GM21390 (cell line): ENCODE data around the gene TECPR2.
"Not testable (repeated sequence)": the region's sequence is repeated elsewhere in the genome, so short reads cannot be mapped to it uniquely, and the experiment has no call there.

ENCODE experiments used
- ATAC-seq: cut with Tn5 transposase; IDR thresholded peaks from one replicate; pipeline ENCODE4 v1.9.1; 2021; ENCODE audit not compliant: unreplicated experiment

TECPR2 gene

GRCh38 chr14:102507081-102507856, 144.5 kb downstream of the TECPR2 start:
- no peak for ATAC-seq

GRCh38 chr14:102507857-102508312, 145.1 kb downstream of the TECPR2 start:
- no peak for ATAC-seq

DNA sequence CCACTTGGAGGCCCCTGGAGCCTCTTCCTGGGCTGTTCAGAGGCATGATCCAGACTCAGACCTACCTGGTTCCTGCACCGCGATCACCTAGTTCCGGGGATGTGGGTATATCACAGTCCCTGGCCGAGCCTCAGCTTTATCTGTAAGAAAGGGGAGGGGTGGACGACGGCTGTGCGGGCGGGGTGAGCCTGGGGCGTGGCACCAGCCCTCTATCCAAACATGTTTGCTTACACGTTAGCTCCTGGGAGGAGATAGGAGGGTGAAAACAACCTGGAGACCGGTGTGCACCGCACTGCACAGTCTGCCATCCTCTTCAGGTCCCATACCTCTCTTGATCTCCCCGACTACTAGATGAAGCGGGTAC, 145.7 kb downstream of the TECPR2 start:
- no peak for ATAC-seq

DNA sequence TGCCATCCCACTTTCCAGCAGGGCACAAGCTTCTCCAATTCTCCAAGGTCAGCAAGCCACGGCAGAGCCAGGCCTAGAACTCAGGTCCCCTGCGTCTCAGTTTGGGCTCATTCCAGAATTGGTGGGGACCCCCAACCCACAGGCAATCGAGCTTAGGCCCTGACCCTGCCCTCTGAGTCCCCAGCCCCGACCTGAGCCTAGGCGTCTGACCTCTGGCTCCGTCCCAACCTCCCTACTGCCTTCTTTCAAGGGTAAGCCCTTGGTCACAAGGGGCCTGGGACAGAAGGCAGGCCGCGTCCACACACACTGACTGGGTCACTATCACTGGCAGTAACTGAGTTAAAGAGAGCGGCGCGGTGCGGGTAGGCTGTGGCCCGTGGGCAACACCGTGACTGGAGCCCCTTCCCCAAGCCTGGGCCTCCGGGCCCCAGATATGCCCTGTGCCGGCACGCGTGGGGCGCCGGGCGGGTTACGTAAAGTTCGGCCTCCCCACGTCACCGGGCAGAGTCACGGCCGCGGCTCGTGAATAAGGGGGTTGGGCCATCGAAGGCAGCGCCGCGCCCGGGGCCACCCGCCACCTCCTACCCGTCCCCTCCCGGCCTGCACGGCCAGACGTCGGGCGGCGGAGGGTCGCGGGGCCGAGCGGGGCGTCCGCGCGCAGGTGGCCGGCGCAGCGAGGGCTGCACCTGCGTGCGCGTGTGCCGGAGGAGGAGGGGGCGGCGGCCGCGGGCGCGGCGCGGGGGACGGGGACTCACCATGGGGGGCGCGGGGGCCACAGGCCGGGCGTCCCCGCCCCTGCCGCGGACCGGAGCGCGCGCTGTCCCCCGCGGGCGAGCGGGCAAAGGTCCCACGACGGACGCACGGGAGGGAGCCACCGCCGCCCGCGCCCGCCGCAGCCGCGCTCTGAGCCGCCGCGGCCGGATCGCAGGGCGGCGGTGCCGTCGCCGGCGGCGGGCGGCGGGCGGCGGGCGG, 146.3 kb downstream of the TECPR2 start:
- peak; percentile 11 for ATAC-seq

GRCh38 chr14:102509746-102510615, 147.2 kb downstream of the TECPR2 start, which contains the start of gene ANKRD9:
TSS of gene ANKRD9 (minus strand) at chr14:102509776. CDS start at chr14:102507889, 1,887 bp downstream.
- ATAC-seq: peak; percentile 80

DNA sequence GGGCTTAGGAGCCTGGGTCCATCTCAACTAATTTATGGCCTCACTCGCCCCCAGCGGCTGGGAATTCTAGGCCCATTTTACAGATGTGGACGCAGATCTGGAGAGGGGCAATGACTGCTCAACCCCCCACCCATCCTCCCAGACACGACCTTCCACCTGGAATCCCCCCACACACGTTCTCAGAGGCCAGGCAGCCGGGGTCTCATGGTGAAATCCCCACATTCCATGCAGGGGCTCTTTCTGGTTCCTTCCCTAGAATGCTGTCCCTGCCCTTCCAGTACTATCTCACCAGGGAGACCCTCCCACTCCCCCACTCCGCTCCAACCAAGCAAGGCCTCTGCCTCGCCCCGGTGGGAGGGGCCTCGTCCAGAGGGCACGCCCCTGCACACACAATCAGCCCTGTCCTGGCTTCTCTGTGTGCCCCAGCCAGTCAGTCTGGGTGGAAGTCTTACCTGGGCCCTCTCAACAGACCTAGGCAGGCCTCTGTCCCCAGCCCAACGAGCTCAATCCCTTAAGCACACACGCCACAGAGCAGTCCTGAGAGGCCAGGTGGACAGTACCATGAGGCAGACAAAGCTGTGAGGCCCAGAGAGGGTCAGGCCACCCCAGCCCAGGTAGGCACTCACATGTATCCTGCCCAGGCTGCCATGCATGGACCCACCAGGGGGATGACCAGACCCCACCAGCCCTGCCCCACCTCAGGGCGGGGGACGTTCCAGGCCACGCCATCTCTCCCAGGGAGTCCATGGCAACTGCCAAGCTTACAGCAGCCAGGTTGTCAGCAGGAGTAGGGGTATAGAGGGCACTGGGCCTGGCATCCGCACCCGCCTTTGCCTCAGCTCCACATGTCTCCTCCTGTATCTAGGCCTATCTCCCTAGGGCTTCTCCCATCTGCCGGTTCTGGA, 148.1 kb downstream of the TECPR2 start:
- no peak for ATAC-seq

DNA sequence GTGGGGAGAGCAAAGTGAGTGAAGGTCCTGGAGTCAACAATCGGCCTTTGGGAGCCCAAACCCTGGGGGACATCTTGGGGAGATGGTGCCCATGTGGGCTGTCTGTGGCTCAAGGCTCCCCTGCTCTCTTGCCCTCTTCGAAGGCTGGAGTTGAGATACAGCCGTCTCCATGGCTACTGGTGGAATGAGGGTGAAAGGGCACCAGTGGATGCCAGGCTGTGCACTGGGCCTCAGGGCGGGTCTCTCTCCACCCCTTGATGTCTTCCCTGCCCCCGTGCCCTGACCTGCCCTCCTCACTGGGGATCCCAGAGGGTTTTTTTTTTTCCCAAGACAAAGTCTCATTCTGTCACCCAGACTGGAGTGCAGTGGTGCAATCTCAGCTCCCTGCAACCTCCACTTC, 148.8 kb downstream of the TECPR2 start:
- no peak for ATAC-seq

GRCh38 chr14:102512793-102513300, 150.1 kb downstream of the TECPR2 start:
- no peak for ATAC-seq

- ATAC-seq: no peak
Observed at GRCh38 chr14:102513899-102514772, 151.4 kb downstream of the TECPR2 start.

DNA sequence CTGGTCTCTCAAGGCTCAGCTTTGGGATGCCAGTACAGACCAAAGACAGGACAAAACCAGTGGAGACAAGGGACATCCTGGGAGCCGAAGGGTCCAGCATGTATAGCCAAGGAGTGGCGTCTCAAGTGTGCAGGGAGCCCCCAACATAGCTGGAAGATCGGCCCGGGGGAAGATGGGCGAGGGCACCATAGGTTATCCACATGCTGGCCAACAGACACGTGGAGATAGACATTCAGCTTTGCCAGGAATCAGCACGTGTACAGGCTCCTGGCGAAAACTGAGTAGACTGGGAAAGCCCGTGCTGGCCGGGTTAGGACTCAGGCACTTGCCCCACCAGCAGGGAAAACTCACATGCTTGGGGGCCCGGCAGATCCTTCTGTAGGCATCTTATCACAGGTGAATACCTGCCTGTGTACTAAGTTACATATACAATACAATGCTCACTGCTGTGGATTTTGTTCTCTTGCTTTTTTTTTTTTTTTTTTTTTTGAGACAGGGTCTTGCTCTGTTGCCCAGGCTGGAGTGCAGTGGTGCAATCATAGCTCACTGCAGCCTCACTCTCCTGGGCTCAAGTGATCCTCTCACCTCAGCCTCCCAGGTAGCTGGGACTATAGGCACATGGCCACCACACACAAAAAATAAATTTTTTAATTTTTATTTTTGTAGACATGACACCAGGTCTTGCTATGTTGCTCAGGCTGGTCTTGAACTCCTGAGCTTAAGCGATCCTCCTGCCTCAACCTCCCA, 152.4 kb downstream of the TECPR2 start:
- ATAC-seq: no peak

GRCh38 chr14:102516531-102517391, 154.0 kb downstream of the TECPR2 start:
- ATAC-seq: peak; percentile 66

GRCh38 chr14:102517392-102518062, 154.8 kb downstream of the TECPR2 start:
- ATAC-seq: no peak

DNA sequence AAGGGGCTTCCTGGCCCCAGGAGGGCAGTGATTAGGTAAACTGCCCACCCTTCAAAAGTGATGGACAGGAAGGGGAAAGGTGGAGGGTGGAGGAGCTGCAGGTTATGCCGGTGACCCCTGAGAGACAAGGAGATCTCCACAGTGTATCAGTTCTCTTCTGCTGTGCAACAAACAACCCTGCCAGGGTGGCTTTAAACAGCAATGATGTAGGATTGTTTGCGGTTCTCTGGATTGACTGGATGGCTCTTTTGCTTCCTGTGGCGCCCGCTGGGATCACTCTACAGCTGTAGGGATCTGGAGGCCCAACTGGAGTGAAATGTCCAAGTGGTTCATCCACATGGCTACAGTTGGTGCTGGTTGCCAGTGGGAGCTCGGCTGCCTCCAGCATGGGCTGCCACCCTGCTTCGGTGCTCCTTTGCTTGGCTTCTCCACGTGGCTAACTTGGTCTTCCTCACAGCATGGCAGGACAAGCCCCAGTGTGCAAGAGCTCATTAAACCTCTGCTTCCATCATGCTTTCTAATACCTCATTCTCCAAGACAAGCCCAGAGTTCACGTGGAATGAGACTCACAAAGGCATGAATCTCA, 155.4 kb downstream of the TECPR2 start:
- ATAC-seq: no peak

GRCh38 chr14:102519709-102520108, 157.0 kb downstream of the TECPR2 start:
- not testable (repeated sequence) for ATAC-seq

GRCh38 chr14:102523200-102523568, 160.4 kb downstream of the TECPR2 start:
- no peak for ATAC-seq
